Tibial nerve (tissue), 3 donors: ENCODE data around the gene THAP12.

ENCODE experiments used
- POLR2A ChIP-seq, 2 donors: fragments of 450-650 bp; IDR thresholded peaks; one replicate each; pipeline ENCODE4 v1.6.1; 2017; ENCODE audit warnings: antibody characterized with exemption in 2 of 2, mild to moderate bottlenecking in 2 of 2, moderate library complexity in 2 of 2
- TF ChIP-seq, protein P1 (sequence below), 5 experiments: fragments of 200-600 bp in 3 of 5; fragments of 450-650 bp in 2 of 5; sonication (generic) in 3 of 5; IDR thresholded peaks; one replicate each; pipeline ENCODE4 v1.5.1; 2016 to 2019; ENCODE audit warnings: antibody characterized with exemption in 5 of 5, mild to moderate bottlenecking in 3 of 5, moderate library complexity in 2 of 5

DNA sequence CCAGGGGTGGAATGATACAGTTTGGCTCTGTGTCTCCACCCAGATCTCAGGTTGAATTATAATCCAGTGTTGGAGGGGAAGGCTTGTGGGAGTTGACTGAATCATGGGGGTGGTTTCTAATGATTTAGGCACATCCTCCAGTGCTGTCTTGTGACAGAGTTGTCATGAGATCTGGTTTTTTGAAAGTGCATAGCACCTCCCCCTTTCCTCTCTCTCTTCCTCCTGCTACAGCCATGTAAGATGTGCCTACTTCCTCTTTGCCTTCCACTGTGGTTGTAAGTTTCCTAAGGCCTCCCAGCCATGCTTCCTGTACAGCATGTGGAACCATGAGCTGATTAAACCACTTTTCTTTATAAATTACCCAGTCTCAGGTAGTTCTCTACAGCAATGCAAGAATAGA, 45.1 kb downstream of the THAP12 start:
- no peak for TF ChIP-seq POLR2A (IDR thresholded peaks at IDR 0.05)
- TF ChIP-seq, protein P1, sequence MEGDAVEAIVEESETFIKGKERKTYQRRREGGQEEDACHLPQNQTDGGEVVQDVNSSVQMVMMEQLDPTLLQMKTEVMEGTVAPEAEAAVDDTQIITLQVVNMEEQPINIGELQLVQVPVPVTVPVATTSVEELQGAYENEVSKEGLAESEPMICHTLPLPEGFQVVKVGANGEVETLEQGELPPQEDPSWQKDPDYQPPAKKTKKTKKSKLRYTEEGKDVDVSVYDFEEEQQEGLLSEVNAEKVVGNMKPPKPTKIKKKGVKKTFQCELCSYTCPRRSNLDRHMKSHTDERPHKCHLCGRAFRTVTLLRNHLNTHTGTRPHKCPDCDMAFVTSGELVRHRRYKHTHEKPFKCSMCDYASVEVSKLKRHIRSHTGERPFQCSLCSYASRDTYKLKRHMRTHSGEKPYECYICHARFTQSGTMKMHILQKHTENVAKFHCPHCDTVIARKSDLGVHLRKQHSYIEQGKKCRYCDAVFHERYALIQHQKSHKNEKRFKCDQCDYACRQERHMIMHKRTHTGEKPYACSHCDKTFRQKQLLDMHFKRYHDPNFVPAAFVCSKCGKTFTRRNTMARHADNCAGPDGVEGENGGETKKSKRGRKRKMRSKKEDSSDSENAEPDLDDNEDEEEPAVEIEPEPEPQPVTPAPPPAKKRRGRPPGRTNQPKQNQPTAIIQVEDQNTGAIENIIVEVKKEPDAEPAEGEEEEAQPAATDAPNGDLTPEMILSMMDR (IDR thresholded peaks at IDR 0.05), result no peak
